GM12878 (cell line): ENCODE data around the gene RAD51B. TPM values are rescaled to one million over a fixed set of nuclear protein-coding genes. Genes with fewer than 3 reads are reported as not detected.

Source experiments
- BHLHE40 ChIP-seq, 2 experiments: fragments of 450-650 bp in 1 of 2; IDR thresholded peaks; 2 replicates each; pipeline ENCODE4 v1.6.1; 2011 to 2017; ENCODE audit warnings: low read depth in 2 of 2, borderline replicate concordance in 1 of 2, improper control_type of control experiment in 1 of 2, low read length in 1 of 2, mild to moderate bottlenecking in 1 of 2
- CBX5 ChIP-seq: sonication (generic); IDR thresholded peaks from 2 replicates; pipeline ENCODE4 v1.6.1; 2016; ENCODE audit warnings: low read depth, moderate library complexity, mild to moderate bottlenecking, inconsistent platforms
- CUX1 ChIP-seq: IDR thresholded peaks from 2 replicates; pipeline ENCODE4 v1.6.1; 2012; ENCODE audit warnings: improper control_type of control experiment, low read depth, low read length; ENCODE audit not compliant: insufficient replicate concordance
- GABPA ChIP-seq: IDR thresholded peaks from 2 replicates; pipeline ENCODE4 v1.6.1; 2014; ENCODE audit warnings: antibody characterized with exemption, low read depth, mild to moderate bottlenecking, inconsistent platforms
- HSF1 ChIP-seq: fragments of 150-350 bp; IDR thresholded peaks from 2 replicates; pipeline ENCODE4 v1.6.1; 2014; ENCODE audit warnings: mild to moderate bottlenecking, low read depth, low read length
- NBN ChIP-seq: fragments of 450-650 bp; IDR thresholded peaks from 2 replicates; pipeline ENCODE4 v1.6.1; 2016
- NFYB ChIP-seq: IDR thresholded peaks from 2 replicates; pipeline ENCODE4 v1.6.1; 2011; ENCODE audit warnings: low read depth, mild to moderate bottlenecking, low read length, improper control_type of control experiment, moderate library complexity; ENCODE audit not compliant: insufficient read depth
- NR2C1 ChIP-seq: fragments of 450-650 bp; IDR thresholded peaks from 2 replicates; pipeline ENCODE4 v1.6.1; 2017; ENCODE audit warnings: antibody characterized with exemption, mild to moderate bottlenecking, moderate library complexity
- POU2F2 ChIP-seq: IDR thresholded peaks from 3 replicates; pipeline ENCODE4 v1.6.1; 2011; ENCODE audit warnings: low read depth, mild to moderate bottlenecking, low read length, borderline replicate concordance
- SMARCA5 ChIP-seq: fragments of 450-650 bp; IDR thresholded peaks from 2 replicates; pipeline ENCODE4 v1.6.1; 2017; ENCODE audit warnings: mild to moderate bottlenecking
- SUZ12 ChIP-seq: fragments of 200-600 bp; sonication (generic); IDR thresholded peaks from one replicate; pipeline ENCODE4 v1.6.1; 2018; ENCODE audit warnings: antibody characterized with exemption, mild to moderate bottlenecking; ENCODE audit not compliant: unreplicated experiment
- TBL1XR1 ChIP-seq: IDR thresholded peaks from 2 replicates; pipeline ENCODE4 v1.6.1; 2012; ENCODE audit warnings: low read depth, low read length, improper control_type of control experiment
- ZBTB11 ChIP-seq: fragments of 450-650 bp; formaldehyde crosslinking; IDR thresholded peaks from 2 replicates; pipeline ENCODE4 v1.5.0; 2022; ENCODE audit warnings: mild to moderate bottlenecking, missing genetic modification characterization
- ZNF217 ChIP-seq: fragments of 450-650 bp; IDR thresholded peaks from 2 replicates; pipeline ENCODE4 v1.6.1; 2017; ENCODE audit warnings: antibody characterized with exemption, mild to moderate bottlenecking
- polyA plus RNA-seq, 11 experiments: library from polyadenylated mRNA; depleted of rRNA in 4 of 11; unstranded in 6 of 11; stranded (reverse) in 5 of 11; fragments of >200 nt; fragmentation: Nextera tagmentation in 4 of 11; fragmentation: Illumina TruSeq in 1 of 11; extraction: Ambion mirVana in 4 of 11; extraction: Trizol in 1 of 11; gene quantifications; 1 replicate in 1 of 11; 2 replicates in 10 of 11; pipeline versions ENCODE4 v1.2.1 to v1.2.3, GENCODE V29; 2011 to 2016; ENCODE audit warnings: inconsistent platforms in 2 of 11, missing spikeins in 2 of 11, low read depth in 1 of 11
- total RNA-seq, 4 experiments: library from RNA; depleted of rRNA in 3 of 4; stranded (reverse); fragments of >200 nt in 3 of 4; fragmentation: Illumina TruSeq in 1 of 4; extraction: Trizol in 1 of 4; gene quantifications; 2 replicates each; pipeline versions ENCODE4 v1.2.1 to v1.2.3, GENCODE V29; 2013 to 2021
- TF ChIP-seq, protein P1 (sequence below): fragments of 450-650 bp; IDR thresholded peaks from 2 replicates; pipeline ENCODE4 v1.6.1; 2017; ENCODE audit warnings: low read depth, mild to moderate bottlenecking, moderate library complexity

Gene RAD51B
- total and polyA plus RNA-seq, 10 of the 15 experiments (the other 5 are each of a cell fraction or from before 2014, with no cell fraction given) = 9.8 to 26.8 (median 21.3) TPM

- peak; percentile 72 to 84; a peak in 3 of 4 replicates for TF ChIP-seq BHLHE40 (IDR thresholded peaks at IDR 0.05; ENCODE audit: borderline replicate concordance in 1 of 2, low read depth in 2 of 2, low read length in 1 of 2)
- TF ChIP-seq SMARCA5 = 0 out of 2 replicates have a peak, but pooled peaks have one; percentile 33
- peak; percentile 56; the same call in 1 of the 2 replicates for TF ChIP-seq NFYB
- peak; percentile 46 for TF ChIP-seq GABPA
- peak; percentile 97 for TF ChIP-seq TBL1XR1
- TF ChIP-seq SUZ12 = no peak
- 0 out of 2 replicates have a peak, but pooled peaks have one; percentile 62 for TF ChIP-seq ZNF217
- TF ChIP-seq ZBTB11 (CRISPR knock-in tag) = no peak
- no peak for TF ChIP-seq HSF1
- TF ChIP-seq CBX5 = peak; percentile 91
- peak; percentile 99 for TF ChIP-seq POU2F2
- TF ChIP-seq, protein P1, sequence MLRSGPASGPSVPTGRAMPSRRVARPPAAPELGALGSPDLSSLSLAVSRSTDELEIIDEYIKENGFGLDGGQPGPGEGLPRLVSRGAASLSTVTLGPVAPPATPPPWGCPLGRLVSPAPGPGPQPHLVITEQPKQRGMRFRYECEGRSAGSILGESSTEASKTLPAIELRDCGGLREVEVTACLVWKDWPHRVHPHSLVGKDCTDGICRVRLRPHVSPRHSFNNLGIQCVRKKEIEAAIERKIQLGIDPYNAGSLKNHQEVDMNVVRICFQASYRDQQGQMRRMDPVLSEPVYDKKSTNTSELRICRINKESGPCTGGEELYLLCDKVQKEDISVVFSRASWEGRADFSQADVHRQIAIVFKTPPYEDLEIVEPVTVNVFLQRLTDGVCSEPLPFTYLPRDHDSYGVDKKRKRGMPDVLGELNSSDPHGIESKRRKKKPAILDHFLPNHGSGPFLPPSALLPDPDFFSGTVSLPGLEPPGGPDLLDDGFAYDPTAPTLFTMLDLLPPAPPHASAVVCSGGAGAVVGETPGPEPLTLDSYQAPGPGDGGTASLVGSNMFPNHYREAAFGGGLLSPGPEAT = peak; percentile 95
- TF ChIP-seq NBN = peak; percentile 74
- TF ChIP-seq CUX1 = peak; percentile 75
- TF ChIP-seq NR2C1 = no peak
Observed at GRCh38 chr14:68312884-68313610, 493.5 kb downstream of the RAD51B start (continued).
